SU-DHL-6 (cell line): ENCODE measurements around the gene ALX4.

Experiments
- H2AFZ ChIP-seq: fragments of 200-600 bp; sonication (generic); 2 replicates; pipeline ENCODE4 v1.6.1; 2014; ENCODE audit warnings: low read depth, mild to moderate bottlenecking, moderate library complexity, mixed read lengths, antibody characterized with exemption, low read length; ENCODE audit not compliant: severe bottlenecking
- H3F3A ChIP-seq: fragments of 200-600 bp; shearing (Covaris generic); 2 replicates; pipeline ENCODE4 v1.6.0; 2016; ENCODE audit warnings: antibody characterized with exemption, mild to moderate bottlenecking; ENCODE audit not compliant: insufficient read depth
- H3K27ac ChIP-seq: fragments of 200-600 bp; sonication (generic); 2 replicates; pipeline ENCODE4 v1.5.1; 2016; ENCODE audit warnings: low read depth, mild to moderate bottlenecking, low read length, moderate library complexity, mixed read lengths
- H3K27me3 ChIP-seq: fragments of 200-600 bp; sonication (generic), shearing (Covaris generic); 2 replicates; pipeline ENCODE4 v1.6.0; 2014; ENCODE audit warnings: mild to moderate bottlenecking, low read length
- H3K36me3 ChIP-seq: fragments of 200-600 bp; sonication (generic); 2 replicates; pipeline ENCODE4 v1.6.1; 2014; ENCODE audit warnings: mild to moderate bottlenecking, low read length, mixed read lengths
- H3K4me2 ChIP-seq: fragments of 300-600, 200-600 bp; shearing (Covaris generic), sonication (generic); 2 replicates; pipeline ENCODE4 v1.6.0; 2014; ENCODE audit warnings: low read length, low read depth, mild to moderate bottlenecking; ENCODE audit not compliant: poor library complexity, severe bottlenecking
- H3K4me3 ChIP-seq: fragments of 200-600 bp; sonication (generic); 2 replicates; pipeline ENCODE4 v1.5.1; 2014; ENCODE audit warnings: antibody characterized with exemption, low read length, mild to moderate bottlenecking, mixed read lengths; ENCODE audit not compliant: insufficient read depth, poor library complexity, severe bottlenecking
- H3K79me2 ChIP-seq: fragments of 200-600 bp; sonication (generic); 2 replicates; pipeline ENCODE4 v1.6.1; 2014; ENCODE audit warnings: mild to moderate bottlenecking, low read length, moderate library complexity; ENCODE audit not compliant: insufficient read depth
- H3K9ac ChIP-seq: fragments of 200-600 bp; sonication (generic); 2 replicates; pipeline ENCODE4 v1.7.0; 2014; ENCODE audit warnings: mild to moderate bottlenecking, low read length
- H3K9me2 ChIP-seq: fragments of 200-600 bp; sonication (generic); replicated peaks from 2 replicates; pipeline ENCODE4 v1.6.1; 2014; ENCODE audit warnings: low read length; ENCODE audit not compliant: insufficient read depth
- H3K9me3 ChIP-seq: fragments of 200-600 bp; sonication (generic); 2 replicates; pipeline ENCODE4 v1.6.1; 2014; ENCODE audit warnings: low read length, mixed read lengths; ENCODE audit not compliant: insufficient read depth
- H4K20me1 ChIP-seq: fragments of 200-600 bp; sonication (generic); 2 replicates; pipeline ENCODE4 v1.6.1; 2014; ENCODE audit warnings: low read depth, mild to moderate bottlenecking, antibody characterized with exemption, low read length, moderate library complexity, mixed read lengths
- CTCF ChIP-seq: fragments of 200-600 bp; sonication (generic); IDR thresholded peaks from one replicate; pipeline ENCODE4 v1.5.1; 2017; ENCODE audit warnings: antibody characterized with exemption, mild to moderate bottlenecking, low read length, moderate library complexity; ENCODE audit not compliant: insufficient read depth, poor library complexity, severe bottlenecking
- EZH2phosphoT487 ChIP-seq: fragments of 200-600 bp; sonication (generic), shearing (Covaris generic); conservative IDR thresholded peaks from 2 replicates; pipeline ENCODE4 v1.6.1; 2018; ENCODE audit warnings: mild to moderate bottlenecking, antibody characterized with exemption, low read length, moderate library complexity, mixed read lengths

Gene ALX4

GRCh38 chr11:44300844-44301563 lies 8.9 kb downstream of the ALX4 start:
- no peaks in the 10 kb centered on the region for H3K9me2 ChIP-seq
- no peak overlapping the region for H3K27ac ChIP-seq
- H3F3A ChIP-seq: no peaks in the 10 kb centered on the region
- no peak overlapping the region for H3K4me2 ChIP-seq
- no peak overlapping the region for H2AFZ ChIP-seq
- TF ChIP-seq CTCF: no peak
- TF ChIP-seq EZH2phosphoT487: no peak
- no peak overlapping the region for H3K4me3 ChIP-seq
- no peaks in the 10 kb centered on the region for H3K79me2 ChIP-seq
- H3K36me3 ChIP-seq: no peaks in the 10 kb centered on the region
- H3K9ac ChIP-seq: no peak overlapping the region
- H3K9me3 ChIP-seq: no peaks in the 10 kb centered on the region
- no peaks in the 10 kb centered on the region for H3K27me3 ChIP-seq
- no peaks in the 10 kb centered on the region for H4K20me1 ChIP-seq

- Histone ChIP-seq H3K27me3 (no peaks in the 10 kb centered on the region), H3K4me3 (no peak overlapping the region)
These were observed 11.1 kb downstream of the ALX4 start for GRCh38 chr11:44298862-44299261.

GRCh38 chr11:44290208-44290607 lies 19.7 kb downstream of the ALX4 start:
- no peak overlapping the region for H3K9ac ChIP-seq
- H3F3A ChIP-seq: no peaks in the 10 kb centered on the region
- H3K9me3 ChIP-seq: no peaks in the 10 kb centered on the region
- H2AFZ ChIP-seq: no peak overlapping the region
- no peak overlapping the region for H3K27ac ChIP-seq
- no peak overlapping the region for H3K4me2 ChIP-seq
- H3K36me3 ChIP-seq: no peaks in the 10 kb centered on the region
- H3K79me2 ChIP-seq: no peaks in the 10 kb centered on the region
- no peaks in the 10 kb centered on the region for H3K27me3 ChIP-seq
- H4K20me1 ChIP-seq: no peaks in the 10 kb centered on the region
- no peaks in the 10 kb centered on the region for H3K9me2 ChIP-seq
- TF ChIP-seq CTCF (no peak), EZH2phosphoT487 (no peak)
- no peak overlapping the region for H3K4me3 ChIP-seq

More at GRCh38 chr11:44298862-44299261, 11.1 kb downstream of the ALX4 start:
- no peaks in the 10 kb centered on the region for H3K79me2 ChIP-seq
- H3F3A ChIP-seq: no peaks in the 10 kb centered on the region
- no peaks in the 10 kb centered on the region for H3K9me2 ChIP-seq
- TF ChIP-seq CTCF: no peak
- TF ChIP-seq EZH2phosphoT487: no peak
- no peak overlapping the region for H3K9ac ChIP-seq
- no peaks in the 10 kb centered on the region for H4K20me1 ChIP-seq
- H2AFZ ChIP-seq: no peak overlapping the region
- no peak overlapping the region for H3K4me2 ChIP-seq
- no peak overlapping the region for H3K27ac ChIP-seq
- no peaks in the 10 kb centered on the region for H3K36me3 ChIP-seq
- H3K9me3 ChIP-seq: no peaks in the 10 kb centered on the region
